Neural cell (in vitro differentiated cells): ENCODE measurements around the gene DGKB. TPM values are rescaled to one million over a fixed set of nuclear protein-coding genes. Genes with fewer than 3 reads are reported as not detected.

Experiments used
- H2AFZ ChIP-seq: fragments of 200-600, 300-800 bp; sonication (generic), shearing (Covaris generic); 2 replicates; pipeline ENCODE4 v1.6.0; 2014; ENCODE audit warnings: low read depth, mild to moderate bottlenecking, antibody characterized with exemption, low read length, moderate library complexity
- H3F3A ChIP-seq: fragments of 200-600 bp; shearing (Covaris generic); 2 replicates; pipeline ENCODE4 v1.6.1; 2016; ENCODE audit warnings: mild to moderate bottlenecking, moderate library complexity, mixed read lengths, antibody characterized with exemption, low read length; ENCODE audit not compliant: insufficient read depth, poor library complexity, severe bottlenecking
- H3K27ac ChIP-seq: fragments of 200-600, 300-800 bp; sonication (generic), shearing (Covaris generic); 2 replicates; pipeline ENCODE4 v1.5.1; 2014; ENCODE audit warnings: mild to moderate bottlenecking, low read length, moderate library complexity
- H3K27me3 ChIP-seq: fragments of 300-800, 200-600 bp; sonication (generic), shearing (Covaris generic); 2 replicates; pipeline ENCODE4 v1.6.0; 2014; ENCODE audit warnings: mild to moderate bottlenecking, low read depth, low read length, moderate library complexity; ENCODE audit not compliant: insufficient read depth
- H3K36me3 ChIP-seq: fragments of 300-800, 200-600 bp; sonication (generic), shearing (Covaris generic); 2 replicates; pipeline ENCODE4 v1.5.1; 2014; ENCODE audit warnings: mild to moderate bottlenecking, antibody characterized with exemption, low read length, moderate library complexity; ENCODE audit not compliant: insufficient read depth
- H3K4me2 ChIP-seq: fragments of 300-800, 200-600 bp; sonication (generic), shearing (Covaris generic); 2 replicates; pipeline ENCODE4 v1.6.0; 2014; ENCODE audit warnings: mild to moderate bottlenecking, low read length
- H3K4me3 ChIP-seq: fragments of 300-800, 200-600 bp; sonication (generic), shearing (Covaris generic); 2 replicates; pipeline ENCODE4 v1.5.1; 2014; ENCODE audit warnings: mild to moderate bottlenecking, low read length, moderate library complexity
- H3K79me2 ChIP-seq: fragments of 200-600 bp; shearing (Covaris generic); replicated peaks from 2 replicates; pipeline ENCODE4 v1.6.0; 2014; ENCODE audit warnings: mild to moderate bottlenecking, low read length, moderate library complexity; ENCODE audit not compliant: insufficient read depth
- H3K9ac ChIP-seq: fragments of 300-800, 200-600 bp; sonication (generic), shearing (Covaris generic); 2 replicates; pipeline ENCODE4 v1.6.1; 2016; ENCODE audit warnings: mild to moderate bottlenecking, low read length, mixed read lengths
- H3K9me2 ChIP-seq: fragments of 200-600 bp; shearing (Covaris generic); 2 replicates; pipeline ENCODE4 v1.6.1; 2016; ENCODE audit warnings: mild to moderate bottlenecking, low read length, mixed read lengths; ENCODE audit not compliant: insufficient read depth
- H3K9me3 ChIP-seq: fragments of 200-600, 300-800 bp; sonication (generic), shearing (Covaris generic); 2 replicates; pipeline ENCODE4 v1.6.1; 2016; ENCODE audit warnings: mild to moderate bottlenecking, mixed run types, low read length, moderate library complexity, mixed read lengths
- H4K20me1 ChIP-seq: fragments of 200-600 bp; shearing (Covaris generic); 2 replicates; pipeline ENCODE4 v1.6.1; 2016; ENCODE audit warnings: mild to moderate bottlenecking, mixed run types; ENCODE audit not compliant: insufficient read depth
- EP300 ChIP-seq: fragments of 450-650 bp; conservative IDR thresholded peaks from 2 replicates; pipeline ENCODE4 v1.6.1; 2014; ENCODE audit warnings: antibody characterized with exemption, mild to moderate bottlenecking, moderate library complexity; ENCODE audit not compliant: poor library complexity, severe bottlenecking
- EZH2 ChIP-seq: fragments of 200-600, 300-800 bp; shearing (Covaris generic), sonication (generic); IDR thresholded peaks from 2 replicates; pipeline ENCODE4 v1.6.1; 2014; ENCODE audit warnings: antibody characterized with exemption, low read length, borderline replicate concordance, mild to moderate bottlenecking; ENCODE audit not compliant: insufficient read depth, poor library complexity, severe bottlenecking
- MXI1 ChIP-seq: fragments of 450-650 bp; conservative IDR thresholded peaks from 2 replicates; pipeline ENCODE4 v1.6.1; 2014; ENCODE audit warnings: antibody characterized with exemption, mild to moderate bottlenecking; ENCODE audit not compliant: poor library complexity, severe bottlenecking
- POLR2AphosphoS5 ChIP-seq: IDR thresholded peaks from 2 replicates; pipeline ENCODE4 v1.6.1; 2012
- RAD21 ChIP-seq: fragments of 450-650 bp; conservative IDR thresholded peaks from 2 replicates; pipeline ENCODE4 v1.6.1; 2014; ENCODE audit warnings: antibody characterized with exemption, mild to moderate bottlenecking, moderate library complexity
- SMC3 ChIP-seq: fragments of 450-650 bp; conservative IDR thresholded peaks from 2 replicates; pipeline ENCODE4 v1.6.1; 2014; ENCODE audit warnings: antibody characterized with exemption, mild to moderate bottlenecking, moderate library complexity; ENCODE audit not compliant: poor library complexity
- TAF1 ChIP-seq: IDR thresholded peaks from 2 replicates; pipeline ENCODE4 v1.6.1; 2012; ENCODE audit warnings: low read depth
- polyA plus RNA-seq: library from polyadenylated mRNA; depleted of rRNA; stranded (reverse); fragments of >200 nt; gene quantifications from 2 replicates; pipeline ENCODE4 v1.2.3, GENCODE V29; 2014
- TF ChIP-seq, protein P1 (sequence below): fragments of 450-650 bp; IDR thresholded peaks from 2 replicates; pipeline ENCODE4 v1.5.1; 2014; ENCODE audit warnings: antibody characterized with exemption, mild to moderate bottlenecking, moderate library complexity; ENCODE audit not compliant: poor library complexity, severe bottlenecking
- TF ChIP-seq, protein P2 (sequence below): IDR thresholded peaks from 2 replicates; pipeline ENCODE4 v1.6.1; 2012; ENCODE audit warnings: borderline replicate concordance

DGKB gene
- polyA plus RNA-seq, 1 donor from 2014 or later = 0.20 TPM

DNA sequence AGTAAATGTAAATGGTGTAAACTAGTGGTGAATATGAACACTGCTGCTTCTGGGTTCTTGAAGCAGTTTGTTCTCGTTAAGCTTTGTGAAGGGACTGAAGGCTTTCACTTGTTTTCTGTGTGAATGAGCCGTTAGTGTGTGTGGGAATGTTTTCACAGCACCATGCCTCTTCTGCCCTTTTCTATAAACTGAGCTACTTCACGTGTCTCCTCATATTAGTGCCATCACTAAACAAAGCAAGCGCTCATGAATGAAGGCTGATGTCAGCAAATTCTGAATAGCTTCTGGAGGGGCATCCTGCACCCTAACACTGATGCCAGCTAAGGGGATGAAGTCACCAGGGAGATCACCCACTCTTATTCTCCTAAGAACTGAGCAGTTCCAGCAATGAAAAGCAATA lies 707.5 kb downstream of the DGKB start:
- no peaks in the 10 kb centered on the region for H3K9me2 ChIP-seq
- TF ChIP-seq, protein P1, sequence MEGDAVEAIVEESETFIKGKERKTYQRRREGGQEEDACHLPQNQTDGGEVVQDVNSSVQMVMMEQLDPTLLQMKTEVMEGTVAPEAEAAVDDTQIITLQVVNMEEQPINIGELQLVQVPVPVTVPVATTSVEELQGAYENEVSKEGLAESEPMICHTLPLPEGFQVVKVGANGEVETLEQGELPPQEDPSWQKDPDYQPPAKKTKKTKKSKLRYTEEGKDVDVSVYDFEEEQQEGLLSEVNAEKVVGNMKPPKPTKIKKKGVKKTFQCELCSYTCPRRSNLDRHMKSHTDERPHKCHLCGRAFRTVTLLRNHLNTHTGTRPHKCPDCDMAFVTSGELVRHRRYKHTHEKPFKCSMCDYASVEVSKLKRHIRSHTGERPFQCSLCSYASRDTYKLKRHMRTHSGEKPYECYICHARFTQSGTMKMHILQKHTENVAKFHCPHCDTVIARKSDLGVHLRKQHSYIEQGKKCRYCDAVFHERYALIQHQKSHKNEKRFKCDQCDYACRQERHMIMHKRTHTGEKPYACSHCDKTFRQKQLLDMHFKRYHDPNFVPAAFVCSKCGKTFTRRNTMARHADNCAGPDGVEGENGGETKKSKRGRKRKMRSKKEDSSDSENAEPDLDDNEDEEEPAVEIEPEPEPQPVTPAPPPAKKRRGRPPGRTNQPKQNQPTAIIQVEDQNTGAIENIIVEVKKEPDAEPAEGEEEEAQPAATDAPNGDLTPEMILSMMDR = no peak
- TF ChIP-seq EZH2 (no peak), EP300 (no peak), SMC3 (no peak), RAD21 (no peak), MXI1 (no peak), POLR2AphosphoS5 (no peak), TAF1 (no peak)
- TF ChIP-seq, protein P2, sequence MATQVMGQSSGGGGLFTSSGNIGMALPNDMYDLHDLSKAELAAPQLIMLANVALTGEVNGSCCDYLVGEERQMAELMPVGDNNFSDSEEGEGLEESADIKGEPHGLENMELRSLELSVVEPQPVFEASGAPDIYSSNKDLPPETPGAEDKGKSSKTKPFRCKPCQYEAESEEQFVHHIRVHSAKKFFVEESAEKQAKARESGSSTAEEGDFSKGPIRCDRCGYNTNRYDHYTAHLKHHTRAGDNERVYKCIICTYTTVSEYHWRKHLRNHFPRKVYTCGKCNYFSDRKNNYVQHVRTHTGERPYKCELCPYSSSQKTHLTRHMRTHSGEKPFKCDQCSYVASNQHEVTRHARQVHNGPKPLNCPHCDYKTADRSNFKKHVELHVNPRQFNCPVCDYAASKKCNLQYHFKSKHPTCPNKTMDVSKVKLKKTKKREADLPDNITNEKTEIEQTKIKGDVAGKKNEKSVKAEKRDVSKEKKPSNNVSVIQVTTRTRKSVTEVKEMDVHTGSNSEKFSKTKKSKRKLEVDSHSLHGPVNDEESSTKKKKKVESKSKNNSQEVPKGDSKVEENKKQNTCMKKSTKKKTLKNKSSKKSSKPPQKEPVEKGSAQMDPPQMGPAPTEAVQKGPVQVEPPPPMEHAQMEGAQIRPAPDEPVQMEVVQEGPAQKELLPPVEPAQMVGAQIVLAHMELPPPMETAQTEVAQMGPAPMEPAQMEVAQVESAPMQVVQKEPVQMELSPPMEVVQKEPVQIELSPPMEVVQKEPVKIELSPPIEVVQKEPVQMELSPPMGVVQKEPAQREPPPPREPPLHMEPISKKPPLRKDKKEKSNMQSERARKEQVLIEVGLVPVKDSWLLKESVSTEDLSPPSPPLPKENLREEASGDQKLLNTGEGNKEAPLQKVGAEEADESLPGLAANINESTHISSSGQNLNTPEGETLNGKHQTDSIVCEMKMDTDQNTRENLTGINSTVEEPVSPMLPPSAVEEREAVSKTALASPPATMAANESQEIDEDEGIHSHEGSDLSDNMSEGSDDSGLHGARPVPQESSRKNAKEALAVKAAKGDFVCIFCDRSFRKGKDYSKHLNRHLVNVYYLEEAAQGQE = no peak
- H3K27me3 ChIP-seq = no peaks in the 10 kb centered on the region
- H3K9ac ChIP-seq = no peak overlapping the region
- H3K9me3 ChIP-seq = no peaks in the 10 kb centered on the region
- H3K27ac ChIP-seq = no peak overlapping the region
- no peaks in the 10 kb centered on the region for H3K79me2 ChIP-seq
- H3K4me3 ChIP-seq = no peak overlapping the region
- H2AFZ ChIP-seq = no peak overlapping the region
- no peaks in the 10 kb centered on the region for H3K36me3 ChIP-seq
- no peaks in the 10 kb centered on the region for H4K20me1 ChIP-seq
- H3K4me2 ChIP-seq = no peak overlapping the region
- H3F3A ChIP-seq = no peaks in the 10 kb centered on the region

DNA sequence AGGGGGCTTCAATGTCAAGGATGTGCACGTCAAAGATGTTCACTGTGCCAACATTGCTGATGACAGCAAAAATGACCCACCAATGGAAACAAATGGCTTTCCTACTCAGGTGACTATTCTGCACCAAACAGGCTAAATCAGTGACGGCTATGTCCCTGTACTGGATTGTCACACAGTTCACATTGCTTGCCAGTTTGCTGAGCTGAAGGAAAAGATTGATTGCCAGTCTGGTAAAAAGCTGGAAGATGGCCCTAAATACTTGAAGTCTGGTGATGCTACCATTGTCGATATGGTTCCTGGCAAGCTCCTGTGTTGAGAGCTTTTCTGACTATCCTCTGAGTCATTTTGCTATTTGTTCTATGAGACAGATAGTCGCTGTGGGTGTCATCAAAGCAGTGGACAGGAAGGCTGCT lies 710.9 kb downstream of the DGKB start:
- Histone ChIP-seq H3K4me3 (no peak overlapping the region), H3K4me2 (no peak overlapping the region), H3K27ac (no peak overlapping the region), H3K36me3 (no peaks in the 10 kb centered on the region), H3K9ac (no peak overlapping the region), H3K9me3 (no peaks in the 10 kb centered on the region), H3K79me2 (no peaks in the 10 kb centered on the region), H2AFZ (no peak overlapping the region), H3K9me2 (no peaks in the 10 kb centered on the region), H3F3A (no peaks in the 10 kb centered on the region), H4K20me1 (no peaks in the 10 kb centered on the region), H3K27me3 (no peaks in the 10 kb centered on the region)
- TF ChIP-seq SMC3 = no peak
- no peak for TF ChIP-seq TAF1
- no peak for TF ChIP-seq EZH2
- TF ChIP-seq, protein P1 = no peak
- no peak for TF ChIP-seq EP300
- no peak for TF ChIP-seq POLR2AphosphoS5
- TF ChIP-seq MXI1 = no peak
- TF ChIP-seq, protein P2 = no peak
- TF ChIP-seq RAD21 = no peak
